Gastroesophageal sphincter (tissue), 4 donors: ENCODE data around the gene PLK4. TPM values are rescaled to one million over a fixed set of nuclear protein-coding genes. Genes with fewer than 3 reads are reported as not detected.

Source experiments
- ATAC-seq: fragments of 150-250 bp; one replicate; pipeline ENCODE4 v1.9.1; 2016; ENCODE audit warnings: mild to moderate bottlenecking, moderate library complexity
- H3K27ac ChIP-seq, 4 donors: fragments of 200-600 bp; sonication (generic) in 3 of 4; 1 replicate in 3 of 4; 2 replicates in 1 of 4; pipeline ENCODE4 v1.5.1; 2016 to 2019
- H3K27me3 ChIP-seq: fragments of 200-600 bp; sonication (generic); one replicate; pipeline ENCODE4 v1.5.1; 2019
- H3K36me3 ChIP-seq, 2 donors: fragments of 200-600 bp; sonication (generic); one replicate each; pipeline ENCODE4 v1.5.1; 2019; ENCODE audit warnings: control low read depth in 1 of 2
- H3K4me1 ChIP-seq, 3 donors: fragments of 200-600 bp; sonication (generic); 1 replicate in 2 of 3; 2 replicates in 1 of 3; pipeline ENCODE4 v1.5.1; 2016 to 2019; ENCODE audit warnings: control low read depth in 2 of 3
- H3K4me3 ChIP-seq, 2 donors: fragments of 200-600 bp; sonication (generic); one replicate each; pipeline ENCODE4 v1.5.1; 2019; ENCODE audit warnings: mild to moderate bottlenecking in 1 of 2, moderate library complexity in 1 of 2
- H3K9me3 ChIP-seq, 3 donors: fragments of 200-600 bp; sonication (generic); one replicate each; pipeline ENCODE4 v1.5.1; 2017 to 2019; ENCODE audit warnings: control low read depth in 2 of 3
- EP300 ChIP-seq: sonication (generic); formaldehyde crosslinking; IDR thresholded peaks from one replicate; pipeline ENCODE4 v1.6.1; 2017; ENCODE audit warnings: antibody characterized with exemption, mild to moderate bottlenecking
- POLR2A ChIP-seq, 2 donors: fragments of 450-650 bp; IDR thresholded peaks; one replicate each; pipeline ENCODE4 v1.6.1; 2017; ENCODE audit warnings: antibody characterized with exemption in 2 of 2, mild to moderate bottlenecking in 2 of 2, moderate library complexity in 1 of 2
- POLR2AphosphoS5 ChIP-seq: sonication (generic); formaldehyde crosslinking; IDR thresholded peaks from one replicate; pipeline ENCODE4 v1.6.1; 2017; ENCODE audit warnings: antibody characterized with exemption
- WGBS, 2 donors: methylation state at CpG; one replicate each; pipeline ENCODE4 v1.1.5; 2018; ENCODE audit warnings: low coverage in 1 of 2; 5-methylcytosine and 5-hydroxymethylcytosine counted together
- total RNA-seq, 4 donors: library from RNA; depleted of rRNA; stranded (reverse); fragments of >200 nt; gene quantifications; one replicate each; pipeline ENCODE4 v1.1.0, GENCODE V29; 2016
- TF ChIP-seq, protein P1 (sequence below), 4 experiments: fragments of 200-600 bp in 2 of 4; fragments of 450-650 bp in 2 of 4; sonication (generic) in 1 of 4; IDR thresholded peaks; one replicate each; pipeline ENCODE4 v1.5.1; 2017 to 2019; ENCODE audit warnings: antibody characterized with exemption in 4 of 4, mild to moderate bottlenecking in 2 of 4, moderate library complexity in 2 of 4

PLK4 gene
- total RNA-seq = 1 to 10 TPM in 1 of 4 donors, under 1 TPM in 2, not detected in 1; 0.67 to 6.8 (median 0.69) TPM

- no peak for TF ChIP-seq POLR2A (IDR thresholded peaks at IDR 0.05)
- no peak for TF ChIP-seq POLR2AphosphoS5
- TF ChIP-seq, protein P1, sequence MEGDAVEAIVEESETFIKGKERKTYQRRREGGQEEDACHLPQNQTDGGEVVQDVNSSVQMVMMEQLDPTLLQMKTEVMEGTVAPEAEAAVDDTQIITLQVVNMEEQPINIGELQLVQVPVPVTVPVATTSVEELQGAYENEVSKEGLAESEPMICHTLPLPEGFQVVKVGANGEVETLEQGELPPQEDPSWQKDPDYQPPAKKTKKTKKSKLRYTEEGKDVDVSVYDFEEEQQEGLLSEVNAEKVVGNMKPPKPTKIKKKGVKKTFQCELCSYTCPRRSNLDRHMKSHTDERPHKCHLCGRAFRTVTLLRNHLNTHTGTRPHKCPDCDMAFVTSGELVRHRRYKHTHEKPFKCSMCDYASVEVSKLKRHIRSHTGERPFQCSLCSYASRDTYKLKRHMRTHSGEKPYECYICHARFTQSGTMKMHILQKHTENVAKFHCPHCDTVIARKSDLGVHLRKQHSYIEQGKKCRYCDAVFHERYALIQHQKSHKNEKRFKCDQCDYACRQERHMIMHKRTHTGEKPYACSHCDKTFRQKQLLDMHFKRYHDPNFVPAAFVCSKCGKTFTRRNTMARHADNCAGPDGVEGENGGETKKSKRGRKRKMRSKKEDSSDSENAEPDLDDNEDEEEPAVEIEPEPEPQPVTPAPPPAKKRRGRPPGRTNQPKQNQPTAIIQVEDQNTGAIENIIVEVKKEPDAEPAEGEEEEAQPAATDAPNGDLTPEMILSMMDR (IDR thresholded peaks at IDR 0.05) = no peak
- no peak for TF ChIP-seq EP300
- peak within 1 kb of the TSS; percentile 62 to 84 (median 83) for H3K27ac ChIP-seq
- H3K4me3 ChIP-seq = peak within 1 kb of the TSS; percentile 51 to 77
- H3K27me3 ChIP-seq = no peaks in the 10 kb centered on the region
- ATAC-seq = peak; percentile 98
- no peaks in the 10 kb centered on the region for H3K9me3 ChIP-seq
- WGBS, 2 donors = 0% methylated on average over 3 to 23 of the region's 70 CpGs
- peaks cover 0 to 20% (median 6%) of the 10 kb centered on the region in 3 donors for H3K4me1 ChIP-seq
- no peaks in the 10 kb centered on the region for H3K36me3 ChIP-seq
Observed at GRCh38 chr4:127880763-127881562, at the start of gene PLK4. Gene PLK4, plus strand, starts transcription at chr4:127880893. Its CDS starts 242 bp downstream, at chr4:127881135.

DNA sequence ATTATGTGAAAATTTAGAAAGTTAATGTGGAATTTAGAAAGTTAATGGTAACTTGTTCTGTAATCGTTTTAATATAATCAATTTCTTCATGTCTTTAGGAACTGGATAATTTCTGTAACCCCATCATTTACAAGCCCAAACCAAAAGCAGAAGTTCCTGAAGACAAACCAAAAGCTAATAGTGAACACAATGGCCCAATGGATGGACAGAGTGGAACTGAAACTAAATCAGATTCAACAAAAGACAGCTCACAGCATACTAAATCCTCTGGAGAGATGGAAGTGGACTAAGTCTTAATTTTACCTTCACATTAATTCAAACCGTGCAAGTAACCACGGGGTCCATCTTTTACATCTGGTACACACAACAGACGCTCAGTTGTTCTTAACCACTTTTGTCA is 48.1 kb upstream of the PLK4 start:
- no peaks in the 10 kb centered on the region for H3K27me3 ChIP-seq
- H3K4me3 ChIP-seq = no peak overlapping the region
- TF ChIP-seq, protein P1 (IDR thresholded peaks at IDR 0.05) = no peak
- no peak for TF ChIP-seq POLR2A (IDR thresholded peaks at IDR 0.05)
- TF ChIP-seq EP300 = no peak
- TF ChIP-seq POLR2AphosphoS5 = no peak
- no peak for ATAC-seq
- no peaks in the 10 kb centered on the region for H3K9me3 ChIP-seq
- H3K4me1 ChIP-seq = no peaks in the 10 kb centered on the region
- 88 to 89% methylated on average over 4 of the region's 4 CpGs for WGBS, 2 donors
- peaks cover 0 to 16% of the 10 kb centered on the region in 2 donors for H3K36me3 ChIP-seq
- no peak overlapping the region for H3K27ac ChIP-seq

GRCh38 chr4:127843704-127844600 is 36.7 kb upstream of the PLK4 start:
- Histone ChIP-seq H3K27me3 (no peaks in the 10 kb centered on the region), H3K4me1 (no peaks in the 10 kb centered on the region), H3K36me3 (peaks cover 0 to 6% of the 10 kb centered on the region in 2 donors), H3K27ac (no peak overlapping the region), H3K9me3 (peaks cover 0 to 22% (median 0%) of the 10 kb centered on the region in 3 donors), H3K4me3 (no peak overlapping the region)
- TF ChIP-seq POLR2AphosphoS5 = no peak
- no peak for TF ChIP-seq EP300
- no peak for TF ChIP-seq POLR2A (IDR thresholded peaks at IDR 0.05)
- TF ChIP-seq, protein P1 (IDR thresholded peaks at IDR 0.05) = no peak
- ATAC-seq = no peak
- 92 to 93% methylated on average over 9 of the region's 12 CpGs for WGBS, 2 donors

- Histone ChIP-seq H3K4me3 (no peak overlapping the region), H3K9me3 (peaks cover 0 to 29% (median 0%) of the 10 kb centered on the region in 3 donors), H3K4me1 (no peaks in the 10 kb centered on the region), H3K27me3 (no peaks in the 10 kb centered on the region), H3K27ac (no peak overlapping the region), H3K36me3 (peaks cover 0 to 6% of the 10 kb centered on the region in 2 donors)
- 91 to 100% methylated on average over 1 to 4 of the region's 5 CpGs for WGBS, 2 donors
- TF ChIP-seq, protein P1 (IDR thresholded peaks at IDR 0.05) = no peak
- no peak for TF ChIP-seq POLR2A (IDR thresholded peaks at IDR 0.05)
- TF ChIP-seq POLR2AphosphoS5 = no peak
- TF ChIP-seq EP300 = no peak
- ATAC-seq = no peak
Observed at GRCh38 chr4:127844601-127845116, 36.0 kb upstream of the PLK4 start.
